Activated CD8-positive, alpha-beta memory T cell treated with anti-CD3 and anti-CD28 coated beads, Interleukin-2, amount 10 ng/mL, durations not matched to agents 7 days and 5 days (primary cell): Measurements from ENCODE around the gene TARDBP. TPM values are rescaled to one million over a fixed set of nuclear protein-coding genes. Genes with fewer than 3 reads are reported as not detected.
"Not testable (repeated sequence)": the region's sequence is repeated elsewhere in the genome, so short reads cannot be mapped to it uniquely, and the experiment has no call there.

Source experiments
- ATAC-seq: fragments of 150-1000 bp; cut with Tn5 transposase; one replicate; pipeline ENCODE4 v1.10.0; 2021; ENCODE audit warnings: moderate library complexity
- CTCF ChIA-PET: fragments of 350-600 bp; sonication (Branson Sonifier 250); formaldehyde crosslinking; loops from one replicate; lab custom pipeline; 2021; ENCODE audit warnings: antibody characterized with exemption; lab: Charles Lee
- DNase-seq: peaks from one replicate; pipeline ENCODE4 v3.0.0-alpha.2; 2020
- H3K27ac Mint-ChIP-seq: one replicate; pipeline ENCODE4 v1.8.0; 2021; ENCODE audit warnings: mild to moderate bottlenecking, mixed read lengths
- H3K27me3 Mint-ChIP-seq: one replicate; pipeline ENCODE4 v1.8.0; 2021; ENCODE audit warnings: mixed read lengths
- H3K36me3 Mint-ChIP-seq: one replicate; pipeline ENCODE4 v1.8.0; 2021; ENCODE audit warnings: mild to moderate bottlenecking, mixed read lengths
- H3K4me1 Mint-ChIP-seq: one replicate; pipeline ENCODE4 v1.8.0; 2021; ENCODE audit warnings: mixed read lengths
- H3K4me3 Mint-ChIP-seq: one replicate; pipeline ENCODE4 v1.8.0; 2021; ENCODE audit warnings: mild to moderate bottlenecking, moderate library complexity, mixed read lengths
- H3K9me3 Mint-ChIP-seq: one replicate; pipeline ENCODE4 v1.8.0; 2022; ENCODE audit warnings: low read depth, mixed read lengths
- total RNA-seq, 2 experiments: library from RNA; stranded (reverse); gene quantifications; one replicate each; pipeline ENCODE4 v1.2.3, GENCODE V29; 2021

Gene TARDBP
- total RNA-seq, 2 experiments from 2014 or later, result 175 to 184 TPM

DNA sequence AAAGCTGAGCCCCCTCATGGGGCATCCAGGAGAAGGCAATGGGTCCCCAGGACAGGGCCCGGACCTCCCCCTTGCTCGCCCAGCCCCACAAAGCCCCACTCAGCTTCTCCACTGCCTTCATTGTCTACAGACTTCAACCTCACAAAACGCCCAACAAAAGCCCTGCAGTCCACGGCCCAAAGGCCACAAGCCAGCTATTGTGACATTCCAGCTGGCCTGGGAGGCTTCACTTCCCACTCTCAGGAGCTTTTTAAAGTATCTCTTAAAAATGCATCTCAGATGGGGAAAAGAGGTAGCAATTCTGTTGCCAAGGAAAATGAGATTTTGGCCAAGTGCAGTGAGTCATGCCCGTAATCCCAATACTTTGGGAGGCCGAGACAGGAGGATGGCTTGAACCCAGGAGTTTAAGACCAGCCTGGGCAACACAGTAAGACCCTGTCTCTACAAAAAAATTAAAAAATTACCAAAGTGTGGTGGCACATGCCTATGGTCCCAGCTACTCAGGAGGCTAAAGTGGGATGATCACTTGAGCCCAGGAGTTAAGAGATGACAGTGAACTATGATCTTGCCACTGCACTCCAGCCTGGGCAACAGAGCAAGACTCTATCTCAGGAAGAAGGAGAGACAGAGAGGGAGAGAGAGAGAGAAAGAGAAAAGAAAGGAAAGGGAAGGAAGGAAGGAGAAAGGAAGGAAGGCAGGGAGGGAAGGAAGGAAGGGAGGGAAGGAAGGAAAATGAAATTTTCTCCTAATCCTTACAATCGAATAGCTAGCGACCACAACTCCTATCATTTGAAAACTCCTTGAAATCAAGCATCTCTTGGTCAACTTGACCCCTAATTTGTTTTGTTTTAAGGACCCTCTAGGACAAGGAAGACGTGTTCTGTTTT lies 31.4 kb upstream of the TARDBP start:
- CTCF ChIA-PET, result no interaction called here
- ATAC-seq (no peak), DNase-seq (no peak)
- peaks cover 6% of the 10 kb centered on the region for H3K4me1 Mint-ChIP-seq
- peaks cover 38% of the 10 kb centered on the region for H3K27me3 Mint-ChIP-seq
- no peak overlapping the region for H3K4me3 Mint-ChIP-seq
- H3K9me3 Mint-ChIP-seq, result no peaks in the 10 kb centered on the region
- H3K27ac Mint-ChIP-seq, result no peak overlapping the region
- no peaks in the 10 kb centered on the region for H3K36me3 Mint-ChIP-seq

DNA sequence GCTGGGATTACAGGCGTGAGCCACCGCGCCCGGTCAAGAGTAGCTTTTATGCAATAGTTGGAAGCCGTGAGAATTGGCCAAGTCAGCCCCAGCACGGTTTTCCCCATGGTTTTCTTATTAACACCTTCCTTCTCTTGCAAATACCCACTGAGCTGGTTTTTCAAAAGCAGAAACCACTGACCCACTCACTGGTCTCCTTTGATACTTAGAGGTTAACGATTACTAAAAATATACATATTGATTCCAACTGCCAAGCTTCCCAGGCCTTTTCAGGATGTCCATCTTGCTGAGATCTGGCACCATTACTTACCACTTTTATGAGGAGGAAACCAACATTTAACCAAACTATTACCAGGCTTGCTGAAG lies 25.9 kb upstream of the TARDBP start:
- Mint-ChIP-seq H3K4me1 (peaks cover 11% of the 10 kb centered on the region), H3K36me3 (no peaks in the 10 kb centered on the region), H3K4me3 (no peak overlapping the region), H3K27me3 (peaks cover 16% of the 10 kb centered on the region), H3K27ac (no peak overlapping the region), H3K9me3 (no peaks in the 10 kb centered on the region)
- DNase-seq (no peak), ATAC-seq (no peak)
- CTCF ChIA-PET, result no interaction called here

DNA sequence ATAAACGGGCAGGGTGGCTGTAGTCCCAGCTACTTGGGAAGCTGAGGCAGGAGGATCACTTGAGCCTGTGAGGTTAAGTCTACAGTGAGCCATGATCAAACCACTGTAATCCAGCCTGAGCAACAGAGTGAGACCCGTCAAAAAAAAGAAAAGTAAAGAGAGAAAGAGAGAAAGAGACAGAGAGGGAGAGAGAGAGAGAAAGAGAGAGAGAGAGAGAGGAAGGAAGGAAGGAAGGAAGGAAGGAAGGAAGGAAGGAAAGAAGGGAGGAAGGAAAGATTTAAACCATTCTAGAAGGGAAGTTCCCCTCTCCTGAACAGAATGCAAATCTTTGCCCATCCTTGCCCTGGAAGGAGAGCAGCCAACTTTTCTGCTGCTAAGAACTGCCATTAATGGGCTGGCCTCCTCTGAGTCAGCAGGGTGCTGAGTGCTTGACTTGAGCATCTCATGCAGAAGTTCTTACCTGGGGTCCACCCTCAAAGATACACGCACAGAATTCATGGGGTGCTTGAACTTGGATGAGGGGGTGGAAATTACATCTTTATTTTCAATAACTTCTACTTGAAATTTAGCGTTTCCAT lies 24.5 kb upstream of the TARDBP start:
- H3K4me3 Mint-ChIP-seq, result no peak overlapping the region
- DNase-seq, result no peak
- no peaks in the 10 kb centered on the region for H3K36me3 Mint-ChIP-seq
- peaks cover 11% of the 10 kb centered on the region for H3K4me1 Mint-ChIP-seq
- H3K27me3 Mint-ChIP-seq, result peaks cover 12% of the 10 kb centered on the region
- no peaks in the 10 kb centered on the region for H3K9me3 Mint-ChIP-seq
- H3K27ac Mint-ChIP-seq, result no peak overlapping the region
- CTCF ChIA-PET, result no interaction called here
- no peak for ATAC-seq

DNA sequence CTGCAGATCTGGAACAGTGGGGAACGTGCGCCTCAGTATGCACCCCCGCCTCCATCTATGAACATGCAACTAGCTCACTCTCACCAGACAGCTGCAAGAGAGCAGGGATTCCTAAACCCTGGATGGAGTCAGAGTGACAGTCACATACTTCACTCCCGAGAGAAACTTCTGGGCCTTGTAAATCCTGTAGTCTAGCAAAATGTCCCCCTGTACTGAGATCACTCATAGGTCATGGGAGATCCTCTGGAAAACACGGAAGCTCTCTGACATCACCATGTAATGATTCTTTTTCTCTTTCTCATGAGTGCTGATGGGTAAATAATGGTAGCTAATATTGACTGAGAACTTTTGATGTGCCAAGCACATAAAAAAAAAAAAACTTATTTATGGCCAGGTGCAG lies 23.4 kb upstream of the TARDBP start:
- Mint-ChIP-seq H3K27me3 (peaks cover 7% of the 10 kb centered on the region), H3K4me3 (no peak overlapping the region), H3K27ac (no peak overlapping the region), H3K4me1 (peaks cover 11% of the 10 kb centered on the region), H3K36me3 (no peaks in the 10 kb centered on the region), H3K9me3 (no peaks in the 10 kb centered on the region)
- CTCF ChIA-PET, result no interaction called here
- ATAC-seq, result no peak
- DNase-seq, result no peak

DNA sequence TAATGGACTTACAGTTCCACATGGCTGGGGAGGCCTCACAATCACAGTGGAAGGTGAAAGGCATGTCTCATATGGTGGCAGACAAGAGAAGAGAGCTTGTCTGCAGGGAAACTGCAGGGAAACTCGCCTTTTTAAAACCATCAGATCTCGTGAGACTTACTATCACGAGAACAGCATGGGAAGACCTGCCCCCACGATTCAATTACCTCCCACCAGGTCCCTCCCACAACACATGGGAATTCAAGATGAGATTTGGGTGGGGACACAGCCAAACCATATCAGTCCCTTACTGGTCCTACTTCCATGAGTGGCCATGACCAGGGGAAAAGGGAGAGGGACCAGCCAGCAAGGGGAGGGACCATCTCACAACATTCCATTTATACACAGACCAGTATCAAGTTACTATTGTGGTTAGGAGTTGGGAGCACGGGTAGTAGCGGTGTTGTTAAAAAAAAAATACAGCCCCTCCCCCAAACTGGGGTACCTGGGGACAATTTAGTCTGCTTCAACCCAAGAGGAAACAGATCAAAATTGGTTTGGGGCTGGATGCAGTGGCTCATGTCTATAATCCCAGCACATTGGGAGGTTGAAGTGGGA lies 22.4 kb upstream of the TARDBP start:
- H3K9me3 Mint-ChIP-seq, H3K36me3 Mint-ChIP-seq, DNase-seq, H3K27me3 Mint-ChIP-seq, H3K27ac Mint-ChIP-seq, ATAC-seq, CTCF ChIA-PET, H3K4me3 Mint-ChIP-seq: not testable (repeated sequence)
- peaks cover 11% of the 10 kb centered on the region for H3K4me1 Mint-ChIP-seq

DNA sequence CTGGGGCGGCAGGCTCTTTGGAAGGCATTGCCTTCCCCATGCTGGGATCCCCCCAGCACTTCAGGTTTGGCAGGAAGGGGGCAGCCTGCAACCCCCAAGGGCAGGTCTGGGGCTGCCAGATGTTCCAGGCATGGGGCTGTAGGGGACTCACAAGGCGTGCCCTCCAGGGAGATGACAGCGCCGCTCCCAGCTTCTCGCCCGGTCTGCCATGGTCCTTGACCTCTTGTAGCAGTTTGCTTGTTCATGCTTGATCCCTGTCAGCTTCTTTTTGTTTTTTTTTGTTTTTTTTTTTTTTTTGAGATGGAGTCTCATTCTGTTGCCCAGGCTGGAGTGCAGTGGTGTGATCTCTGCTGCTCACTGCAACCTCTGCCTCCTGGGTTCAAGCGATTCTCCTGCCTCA lies 21.6 kb upstream of the TARDBP start:
- peaks cover 6% of the 10 kb centered on the region for H3K4me1 Mint-ChIP-seq
- H3K27me3 Mint-ChIP-seq, result peaks cover 5% of the 10 kb centered on the region
- CTCF ChIA-PET, result interaction anchor here (0.7 kb wide), 1 partner anchor 186 kb away, joined by 3 read pairs; no protein-coding TSS in a partner anchor
- H3K27ac Mint-ChIP-seq, result no peak overlapping the region
- no peak for ATAC-seq
- no peak overlapping the region for H3K4me3 Mint-ChIP-seq
- no peaks in the 10 kb centered on the region for H3K36me3 Mint-ChIP-seq
- DNase-seq, result no peak
- H3K9me3 Mint-ChIP-seq, result no peaks in the 10 kb centered on the region

DNA sequence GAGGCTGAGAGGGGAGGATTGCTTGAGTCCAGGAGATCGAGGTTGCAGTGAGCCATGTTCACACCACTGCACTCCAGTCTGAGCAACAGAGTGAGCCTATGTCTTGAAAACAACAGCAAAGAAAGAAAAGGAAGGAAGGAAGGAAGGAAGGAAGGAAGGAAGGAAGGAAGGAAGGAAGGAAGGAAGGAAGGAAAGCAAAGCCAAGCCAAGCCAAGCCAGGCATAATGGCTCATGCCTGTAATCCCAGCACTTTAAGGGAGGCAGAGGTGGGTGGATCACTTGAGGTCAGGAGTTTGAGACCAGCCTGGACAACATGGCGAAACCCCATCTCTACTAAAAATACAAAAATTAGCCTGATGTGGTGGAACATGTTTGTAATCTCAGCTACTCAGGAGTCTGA lies 20.4 kb upstream of the TARDBP start:
- H3K9me3 Mint-ChIP-seq, CTCF ChIA-PET, H3K27me3 Mint-ChIP-seq, H3K27ac Mint-ChIP-seq, H3K4me1 Mint-ChIP-seq, H3K36me3 Mint-ChIP-seq, H3K4me3 Mint-ChIP-seq, ATAC-seq, DNase-seq: not testable (repeated sequence)

DNA sequence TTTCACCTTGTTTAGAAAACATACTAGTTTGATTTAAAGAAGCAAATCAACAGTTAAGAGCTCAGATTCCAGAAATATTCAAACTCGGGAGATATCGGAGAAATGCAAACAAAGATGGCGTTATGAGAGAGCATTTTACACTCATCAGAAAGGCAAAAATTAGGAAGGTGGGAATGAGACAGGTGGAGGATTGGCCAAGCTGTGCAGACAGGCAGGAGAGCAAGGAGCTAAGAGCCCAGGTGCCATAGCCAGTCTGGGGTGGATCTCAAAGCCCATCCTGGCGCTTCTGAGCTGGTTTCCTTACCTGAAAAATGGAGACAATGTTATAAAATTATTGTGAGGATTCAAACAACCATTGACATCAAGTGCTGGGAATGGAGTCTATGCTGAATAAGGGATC lies 19.6 kb upstream of the TARDBP start:
- H3K27me3 Mint-ChIP-seq, result no peaks in the 10 kb centered on the region
- H3K36me3 Mint-ChIP-seq, result no peaks in the 10 kb centered on the region
- H3K4me3 Mint-ChIP-seq, result no peak overlapping the region
- no peak overlapping the region for H3K27ac Mint-ChIP-seq
- DNase-seq, result no peak
- ATAC-seq, result no peak
- no peaks in the 10 kb centered on the region for H3K4me1 Mint-ChIP-seq
- no peaks in the 10 kb centered on the region for H3K9me3 Mint-ChIP-seq
- CTCF ChIA-PET, result interaction anchor here (0.7 kb wide), 1 partner anchor 649 kb away, joined by 3 read pairs; no protein-coding TSS in a partner anchor

DNA sequence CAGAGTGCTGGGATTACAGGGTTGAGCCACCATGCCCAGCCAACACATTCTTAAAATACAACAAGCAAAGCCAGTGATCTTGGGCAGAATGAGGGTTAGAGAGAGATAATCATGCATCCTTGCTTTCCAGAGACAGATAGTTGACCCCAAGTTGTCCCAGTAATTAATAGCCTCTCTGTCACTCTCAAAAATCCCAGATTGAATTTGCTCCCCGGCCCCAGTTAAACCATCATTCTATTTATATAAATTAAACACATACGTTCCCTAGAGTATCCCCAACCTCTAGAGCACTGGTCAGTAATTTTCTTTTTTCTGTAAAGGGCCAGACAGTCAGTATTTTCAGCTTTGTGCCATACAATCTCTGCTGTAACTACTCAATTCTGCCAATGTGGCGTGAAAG lies 16.4 kb upstream of the TARDBP start:
- H3K27me3 Mint-ChIP-seq, result no peaks in the 10 kb centered on the region
- ATAC-seq (no peak), DNase-seq (no peak)

DNA sequence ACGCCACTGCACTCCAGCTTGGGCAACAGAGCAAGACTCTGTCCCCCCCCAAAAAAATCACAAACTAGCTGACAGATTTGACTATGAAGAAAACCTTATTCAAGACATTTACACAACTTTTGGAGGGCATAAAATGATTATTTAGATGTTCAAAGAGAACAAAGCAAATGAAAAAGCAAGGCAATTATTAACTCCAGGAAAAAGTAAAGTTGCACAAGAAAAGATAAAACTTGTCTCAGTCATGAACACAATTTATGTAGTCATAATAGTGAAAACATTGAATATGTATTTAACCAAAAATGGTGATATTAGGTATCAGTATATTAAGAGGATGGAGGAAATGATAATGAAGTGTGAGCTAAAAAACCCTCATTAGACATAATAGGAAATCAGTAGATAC lies 11.9 kb upstream of the TARDBP start:
- H3K27ac Mint-ChIP-seq, result no peak overlapping the region
- H3K4me1 Mint-ChIP-seq, result no peaks in the 10 kb centered on the region
- DNase-seq (no peak), ATAC-seq (no peak)
- peaks cover 5% of the 10 kb centered on the region for H3K36me3 Mint-ChIP-seq
- CTCF ChIA-PET, result no interaction called here
- peaks cover 4% of the 10 kb centered on the region for H3K9me3 Mint-ChIP-seq
- H3K27me3 Mint-ChIP-seq, result no peaks in the 10 kb centered on the region
- no peak overlapping the region for H3K4me3 Mint-ChIP-seq

More for the DNA sequence above, 16.4 kb upstream of the TARDBP start:
- H3K4me3 Mint-ChIP-seq, result no peak overlapping the region
- H3K4me1 Mint-ChIP-seq, result no peaks in the 10 kb centered on the region
- peaks cover 4% of the 10 kb centered on the region for H3K9me3 Mint-ChIP-seq
- CTCF ChIA-PET, result no interaction called here
- H3K36me3 Mint-ChIP-seq, result peaks cover 5% of the 10 kb centered on the region
- no peak overlapping the region for H3K27ac Mint-ChIP-seq

DNA sequence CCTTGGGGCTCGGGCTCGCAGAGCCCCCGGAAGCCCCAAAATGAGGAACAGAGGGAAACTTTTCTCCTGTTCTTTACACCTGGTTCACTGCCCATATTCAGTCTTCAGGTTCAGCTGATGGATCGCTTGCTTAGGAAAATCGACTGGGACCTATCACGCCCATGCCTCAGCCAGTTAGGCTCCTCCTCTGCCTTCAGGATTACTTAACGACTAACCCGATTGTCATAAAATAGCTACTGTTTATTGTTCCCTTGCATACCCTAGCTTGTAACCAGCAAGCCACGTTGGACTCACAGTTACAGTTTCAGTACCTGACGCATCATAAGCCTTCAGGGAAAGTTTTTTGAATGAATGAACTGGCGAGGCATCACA lies 692 bp downstream of the TARDBP start:
- peaks cover 30% of the 10 kb centered on the region for H3K4me1 Mint-ChIP-seq
- peaks cover 31% of the 10 kb centered on the region for H3K36me3 Mint-ChIP-seq
- H3K27me3 Mint-ChIP-seq, result no peaks in the 10 kb centered on the region
- CTCF ChIA-PET, result interaction anchor here (1.9 kb wide), 1 partner anchor 25 kb away, joined by 15 read pairs; no protein-coding TSS in a partner anchor
- peak overlapping the region; percentile 92 for H3K4me3 Mint-ChIP-seq
- no peak for DNase-seq
- H3K27ac Mint-ChIP-seq, result peak overlapping the region; percentile 78
- peak; percentile 4 for ATAC-seq
- no peaks in the 10 kb centered on the region for H3K9me3 Mint-ChIP-seq

DNA sequence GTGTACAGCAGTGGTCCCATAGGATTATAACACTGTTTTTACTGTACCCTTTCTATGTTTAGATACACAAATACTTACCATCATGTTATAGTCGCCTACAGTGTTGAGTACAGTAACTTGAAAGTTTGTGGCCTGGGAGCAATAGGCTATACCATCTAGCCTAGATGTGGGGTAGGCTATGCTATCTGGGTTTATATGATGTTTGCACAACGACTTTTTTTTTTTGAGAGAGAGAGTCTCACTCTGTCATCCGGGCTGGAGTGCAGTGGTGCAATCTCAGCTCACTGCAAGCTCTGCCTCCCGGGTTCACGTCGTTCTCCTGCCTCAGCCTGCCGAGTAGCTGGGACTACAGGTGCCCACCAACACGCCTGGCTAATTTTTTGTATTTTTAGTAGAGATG lies 6.9 kb downstream of the TARDBP start:
- CTCF ChIA-PET, H3K27me3 Mint-ChIP-seq, H3K9me3 Mint-ChIP-seq, ATAC-seq, H3K4me3 Mint-ChIP-seq, DNase-seq, H3K27ac Mint-ChIP-seq: not testable (repeated sequence)
- peaks cover 67% of the 10 kb centered on the region for H3K36me3 Mint-ChIP-seq
- H3K4me1 Mint-ChIP-seq, result peaks cover 40% of the 10 kb centered on the region

DNA sequence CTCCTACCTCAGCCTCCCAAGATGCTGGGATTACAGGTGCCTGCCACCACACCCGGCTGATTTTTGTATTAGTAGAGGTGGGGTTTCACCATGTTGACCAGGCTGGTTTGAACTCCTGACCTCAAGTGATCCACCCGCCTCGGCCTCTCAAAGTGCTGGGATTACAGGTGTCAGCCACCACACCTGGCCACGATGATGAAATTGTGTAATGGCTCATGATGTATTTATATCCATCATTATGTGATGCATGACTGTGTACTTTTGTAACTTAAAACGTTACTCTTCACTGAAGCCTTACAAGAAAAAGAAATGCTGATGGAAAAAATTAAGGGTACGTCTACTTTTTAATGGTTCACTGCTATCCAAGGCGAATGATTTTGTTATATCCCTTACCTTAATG lies 7.5 kb downstream of the TARDBP start:
- DNase-seq (no peak), ATAC-seq (no peak)
- Mint-ChIP-seq H3K27me3 (no peaks in the 10 kb centered on the region), H3K27ac (no peak overlapping the region), H3K4me3 (no peak overlapping the region), H3K9me3 (no peaks in the 10 kb centered on the region), H3K4me1 (peaks cover 39% of the 10 kb centered on the region), H3K36me3 (peaks cover 66% of the 10 kb centered on the region)
- CTCF ChIA-PET, result no interaction called here

DNA sequence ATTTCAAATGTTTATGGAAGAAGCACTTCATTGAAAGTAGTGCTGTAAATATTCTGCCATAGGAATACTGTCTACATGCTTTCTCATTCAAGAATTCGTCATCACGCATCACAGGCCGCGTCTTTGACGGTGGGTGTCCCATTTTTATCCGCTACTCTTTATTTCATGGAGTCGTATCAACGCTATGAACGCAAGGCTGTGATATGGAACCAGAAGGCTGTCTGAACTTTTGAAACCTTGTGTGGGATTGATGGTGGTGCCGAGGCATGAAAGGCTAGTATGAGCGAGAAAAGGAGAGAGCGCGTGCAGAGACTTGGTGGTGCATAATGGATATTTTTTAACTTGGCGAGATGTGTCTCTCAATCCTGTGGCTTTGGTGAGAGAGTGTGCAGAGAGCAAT lies 10.7 kb downstream of the TARDBP start:
- CTCF ChIA-PET, result interaction anchor here (2.4 kb wide), 1 partner anchor 15 kb away, joined by 7 read pairs; no protein-coding TSS in a partner anchor
- no peak for ATAC-seq
- H3K27ac Mint-ChIP-seq, result no peak overlapping the region
- no peak overlapping the region for H3K4me3 Mint-ChIP-seq
- H3K27me3 Mint-ChIP-seq, result no peaks in the 10 kb centered on the region
- peaks cover 60% of the 10 kb centered on the region for H3K36me3 Mint-ChIP-seq
- H3K4me1 Mint-ChIP-seq, result peaks cover 29% of the 10 kb centered on the region
- H3K9me3 Mint-ChIP-seq, result no peaks in the 10 kb centered on the region
- DNase-seq, result no peak
